A549 treated with RU486 at 1 μM for 4 hours (cell line): Measurements from ENCODE around the gene PI4KB. TPM values are rescaled to one million over a fixed set of nuclear protein-coding genes. Genes with fewer than 3 reads are reported as not detected.

ENCODE experiments used
- total RNA-seq: library from RNA; stranded (reverse); fragments of 200-300 nt; extraction: Qiagen RNA extraction; gene quantifications from 5 replicates; pipeline ENCODE4 v1.2.3, GENCODE V29; 2022; ENCODE audit warnings: low read depth

Gene PI4KB
- total RNA-seq, result 25.8 to 29.8 TPM (median 27.9 TPM) in 5 replicates

GRCh38 chr1:151327223-151327902 lies at the start of gene PI4KB:
TSS of gene PI4KB (minus strand) at chr1:151327416. CDS start at chr1:151316481, 10,935 bp downstream.

GRCh38 chr1:151372058-151372934 lies 45.1 kb upstream of the PI4KB start, which contains the start of gene SELENBP1:
TSS of gene SELENBP1 (minus strand) at chr1:151372705. CDS start at chr1:151372641, 64 bp downstream.

DNA sequence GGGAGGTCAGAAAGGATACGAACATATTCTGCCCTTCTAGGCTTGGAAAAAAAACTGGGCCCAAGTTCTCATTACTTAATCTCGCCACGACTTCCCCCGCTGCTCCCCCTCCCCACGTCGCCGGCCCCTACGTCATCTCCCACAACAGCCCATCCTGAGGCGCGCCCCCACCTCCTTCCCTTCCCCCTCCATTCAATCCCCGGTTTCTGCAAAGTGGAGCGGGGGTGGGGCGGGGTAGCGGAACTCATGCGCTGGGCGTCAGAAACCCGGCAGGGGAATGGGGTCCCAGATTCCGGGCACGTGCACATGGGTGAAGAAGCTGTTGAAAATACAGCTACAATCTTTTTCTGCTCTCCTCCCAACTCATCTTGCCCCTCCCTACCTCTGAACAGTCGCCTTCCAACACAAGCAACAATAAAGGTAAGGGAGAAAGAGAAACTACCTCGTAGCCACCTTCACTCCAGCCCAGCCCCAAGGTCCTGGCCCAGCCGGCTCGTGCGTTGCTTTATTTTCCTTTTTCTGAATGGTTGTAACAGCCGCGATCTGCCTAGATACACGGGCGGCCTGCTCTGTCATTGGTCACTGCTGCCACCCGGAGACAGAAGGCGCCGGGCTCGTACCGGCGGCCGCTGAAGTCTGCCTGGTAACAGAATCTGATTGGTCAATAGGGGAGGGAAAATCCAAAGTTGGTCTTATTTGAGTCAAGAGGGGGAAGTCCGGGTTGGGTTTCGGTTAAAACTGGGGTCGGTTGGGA lies 19.7 kb upstream of the PI4KB start, which contains the start of gene RFX5:
RFX5 (minus strand) TSS at position 484 of the 754 bp plus-strand sequence. CDS start 932 bp downstream, outside the sequence.

GRCh38 chr1:151281969-151282882 lies 45.0 kb downstream of the PI4KB start, which contains the start of gene ZNF687:
TSS of gene ZNF687 (plus strand) at chr1:151282299. CDS start at chr1:151286292, 3,993 bp downstream.

DNA sequence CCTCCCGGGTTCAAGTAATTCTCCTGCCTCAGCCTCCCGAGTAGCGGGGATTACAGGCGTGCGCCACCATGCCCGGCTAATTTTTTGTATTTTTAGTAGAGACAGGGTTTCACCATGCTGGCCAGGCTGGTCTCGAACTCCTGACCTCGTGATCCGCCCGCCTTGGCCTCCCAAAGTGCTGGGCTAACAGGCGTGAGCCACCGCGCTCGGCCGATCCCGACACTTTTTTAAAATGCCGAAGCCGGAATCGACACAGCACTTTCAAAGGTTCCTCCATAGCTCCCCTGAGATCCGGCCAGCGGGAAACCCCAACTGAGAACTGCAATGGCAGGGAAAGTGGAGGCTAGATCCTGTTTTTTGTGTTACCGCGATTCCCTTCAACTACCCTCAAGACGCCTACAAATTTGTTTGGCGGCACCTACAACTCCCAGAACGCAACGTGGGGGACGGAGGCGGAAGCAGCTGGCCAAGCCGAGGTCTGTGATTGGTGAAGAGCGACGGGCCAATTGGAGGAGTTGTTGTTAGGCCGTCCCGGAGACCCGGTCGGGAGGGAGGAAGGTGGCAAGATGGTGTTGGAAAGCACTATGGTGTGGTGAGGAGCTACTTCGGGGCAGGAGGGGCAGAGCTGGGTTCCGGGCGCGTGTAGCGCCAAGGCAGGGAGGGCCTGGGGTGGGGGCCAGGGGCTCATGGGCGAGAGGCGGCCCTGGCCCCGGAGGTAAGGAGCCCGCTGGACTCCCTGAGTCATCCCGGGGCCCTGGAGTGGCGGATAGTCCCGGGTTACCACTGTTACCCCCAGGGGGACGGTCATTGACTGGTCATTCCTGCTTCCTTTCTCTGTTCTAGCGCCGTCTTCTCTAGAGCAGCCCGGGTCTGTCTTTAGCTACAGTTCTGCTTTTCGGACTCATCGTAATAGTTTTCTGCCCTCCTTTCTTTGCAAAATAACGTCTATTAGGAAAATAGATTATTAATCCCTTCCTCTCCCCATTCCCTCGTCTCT lies 72.7 kb downstream of the PI4KB start, which contains the start of gene PSMD4:
PSMD4 (plus strand) TSS at position 518 of the 997 bp plus-strand sequence; CDS start at position 567, 49 bp downstream.

Other genes starting within 250 kb of the PI4KB start
- 1.1 to 1.6 TPM (median 1.3 TPM) in 5 replicates for gene SEMA6C, start 180.8 kb downstream of the PI4KB start, total RNA-seq
- gene TNFAIP8L2, start 170.8 kb downstream of the PI4KB start, total RNA-seq, result not detected in 5 replicates
- gene LYSMD1, start 161.5 kb downstream of the PI4KB start, total RNA-seq, result 5.7 to 9.4 TPM (median 6.1 TPM) in 5 replicates
- 43.6 to 49.9 TPM (median 48.2 TPM) in 5 replicates for gene SCNM1, start 161.3 kb downstream of the PI4KB start, total RNA-seq
- 0.29 TPM in 1 of 5 replicates, not detected in the others for gene TMOD4, start 151.4 kb downstream of the PI4KB start, total RNA-seq
- 44.9 to 58.1 TPM (median 45.6 TPM) in 5 replicates for gene VPS72, start 137.2 kb downstream of the PI4KB start, total RNA-seq
- 42.5 to 53.0 TPM (median 43.5 TPM) in 5 replicates for gene PIP5K1A, start 128.9 kb downstream of the PI4KB start, total RNA-seq
- 161 to 222 TPM (median 192 TPM) in 5 replicates for gene PSMD4, start 72.7 kb downstream of the PI4KB start, total RNA-seq
- gene ZNF687, start 45.1 kb downstream of the PI4KB start, total RNA-seq, result 11.8 to 15.4 TPM (median 14.3 TPM) in 5 replicates
- 23.8 to 26.9 TPM (median 25.9 TPM) in 5 replicates for gene RFX5, start 19.8 kb upstream of the PI4KB start, total RNA-seq
- 5.4 to 7.8 TPM (median 6.2 TPM) in 5 replicates for gene SELENBP1, start 45.3 kb upstream of the PI4KB start, total RNA-seq
- 340 to 454 TPM (median 407 TPM) in 5 replicates for gene PSMB4, start 72.2 kb upstream of the PI4KB start, total RNA-seq
- gene POGZ, start 132.1 kb upstream of the PI4KB start, total RNA-seq, result 14.8 to 20.9 TPM (median 19.6 TPM) in 5 replicates
- 1.2 to 2.2 TPM (median 1.4 TPM) in 5 replicates for gene CGN, start 184.0 kb upstream of the PI4KB start, total RNA-seq
- gene TUFT1, start 212.9 kb upstream of the PI4KB start, total RNA-seq, result 14.0 to 16.7 TPM (median 14.3 TPM) in 5 replicates